Endothelial cell of umbilical vein (primary cell): ENCODE data around the gene HABP2.

ENCODE experiments used
- EZH2 ChIP-seq: IDR thresholded peaks from 2 replicates; pipeline ENCODE4 v1.6.1; 2012; ENCODE audit warnings: borderline replicate concordance, low read depth, mild to moderate bottlenecking, moderate library complexity, low read length, inconsistent platforms; ENCODE audit not compliant: severe bottlenecking
- FOS ChIP-seq: IDR thresholded peaks from 2 replicates; pipeline ENCODE4 v1.6.1; 2011; ENCODE audit warnings: mild to moderate bottlenecking, low read length, moderate library complexity, borderline replicate concordance; ENCODE audit not compliant: insufficient read depth
- GATA2 ChIP-seq: IDR thresholded peaks from 2 replicates; pipeline ENCODE4 v1.7.0; 2011; ENCODE audit warnings: low read depth, mild to moderate bottlenecking, moderate library complexity, mixed read lengths, low read length; ENCODE audit not compliant: insufficient read length, insufficient read depth
- JUN ChIP-seq: IDR thresholded peaks from 2 replicates; pipeline ENCODE4 v1.6.1; 2011; ENCODE audit warnings: borderline replicate concordance, low read depth; ENCODE audit not compliant: insufficient read length, insufficient read depth
- MYC ChIP-seq: IDR thresholded peaks from one replicate; pipeline ENCODE4 v1.6.1; 2011; ENCODE audit warnings: mild to moderate bottlenecking, low read depth, low read length
- POLR2A ChIP-seq: IDR thresholded peaks from 2 replicates; pipeline ENCODE4 v1.6.1; 2012; ENCODE audit warnings: low read depth, mild to moderate bottlenecking, control low read depth, low read length
- POLR2AphosphoS5 ChIP-seq: IDR thresholded peaks from 2 replicates; pipeline ENCODE4 v1.6.1; 2012; ENCODE audit warnings: low read depth, mild to moderate bottlenecking, control low read depth, low read length, moderate library complexity; ENCODE audit not compliant: insufficient read depth
- TF ChIP-seq, protein P1 (sequence below), 2 donors: IDR thresholded peaks; 1 replicate in 1 of 2; 2 replicates in 1 of 2; pipeline ENCODE4 v1.5.1; 2011; ENCODE audit warnings: low read length in 2 of 2, mild to moderate bottlenecking in 2 of 2, moderate library complexity in 2 of 2, control low read depth in 1 of 2, inconsistent platforms in 1 of 2, low read depth in 1 of 2; ENCODE audit not compliant: insufficient read depth in 1 of 2; ENCODE audit errors: extremely low read depth in 1 of 2
- TF ChIP-seq, protein P2 (sequence below): IDR thresholded peaks from 2 replicates; pipeline ENCODE4 v1.6.1; 2011; ENCODE audit not compliant: insufficient read depth, insufficient read length

DNA sequence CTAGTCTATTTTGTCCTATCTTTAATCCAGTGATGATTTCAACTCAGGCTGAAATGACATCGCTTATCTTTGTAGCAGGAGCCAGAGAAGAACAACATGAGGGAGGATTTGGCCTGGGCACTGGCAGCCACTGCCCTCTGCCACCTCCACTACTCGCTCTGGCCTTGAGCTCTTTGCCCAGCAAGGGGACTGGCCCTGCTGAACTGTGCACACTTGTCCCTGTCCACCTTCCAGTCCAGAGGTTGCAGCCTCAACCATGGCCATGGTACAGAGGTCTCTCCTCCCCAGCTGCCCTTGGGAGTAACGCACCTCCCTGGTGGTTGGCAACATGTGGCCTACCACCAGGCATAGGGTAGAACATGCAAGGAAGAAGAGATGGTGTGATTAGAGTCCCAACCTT is 8.4 kb downstream of the HABP2 start:
- TF ChIP-seq EZH2 (no peak), POLR2AphosphoS5 (no peak), GATA2 (no peak), POLR2A (no peak), FOS (no peak), JUN (no peak), MYC (no peak)
- TF ChIP-seq, protein P1, sequence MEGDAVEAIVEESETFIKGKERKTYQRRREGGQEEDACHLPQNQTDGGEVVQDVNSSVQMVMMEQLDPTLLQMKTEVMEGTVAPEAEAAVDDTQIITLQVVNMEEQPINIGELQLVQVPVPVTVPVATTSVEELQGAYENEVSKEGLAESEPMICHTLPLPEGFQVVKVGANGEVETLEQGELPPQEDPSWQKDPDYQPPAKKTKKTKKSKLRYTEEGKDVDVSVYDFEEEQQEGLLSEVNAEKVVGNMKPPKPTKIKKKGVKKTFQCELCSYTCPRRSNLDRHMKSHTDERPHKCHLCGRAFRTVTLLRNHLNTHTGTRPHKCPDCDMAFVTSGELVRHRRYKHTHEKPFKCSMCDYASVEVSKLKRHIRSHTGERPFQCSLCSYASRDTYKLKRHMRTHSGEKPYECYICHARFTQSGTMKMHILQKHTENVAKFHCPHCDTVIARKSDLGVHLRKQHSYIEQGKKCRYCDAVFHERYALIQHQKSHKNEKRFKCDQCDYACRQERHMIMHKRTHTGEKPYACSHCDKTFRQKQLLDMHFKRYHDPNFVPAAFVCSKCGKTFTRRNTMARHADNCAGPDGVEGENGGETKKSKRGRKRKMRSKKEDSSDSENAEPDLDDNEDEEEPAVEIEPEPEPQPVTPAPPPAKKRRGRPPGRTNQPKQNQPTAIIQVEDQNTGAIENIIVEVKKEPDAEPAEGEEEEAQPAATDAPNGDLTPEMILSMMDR (IDR thresholded peaks at IDR 0.05; ENCODE audit: extremely low read depth in 1 of 2, insufficient read depth in 1 of 2, low read depth in 1 of 2, low read length in 2 of 2): no peak
- TF ChIP-seq, protein P2, sequence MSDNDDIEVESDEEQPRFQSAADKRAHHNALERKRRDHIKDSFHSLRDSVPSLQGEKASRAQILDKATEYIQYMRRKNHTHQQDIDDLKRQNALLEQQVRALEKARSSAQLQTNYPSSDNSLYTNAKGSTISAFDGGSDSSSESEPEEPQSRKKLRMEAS: no peak
